Mesodermal cell (in vitro differentiated cells): ENCODE data around the gene SCIMP.
"Not testable (repeated sequence)": the region's sequence is repeated elsewhere in the genome, so short reads cannot be mapped to it uniquely, and the experiment has no call there.

Experiments
- H3K27ac ChIP-seq: 2 replicates; pipeline ENCODE4 v1.7.0; 2013; ENCODE audit warnings: mild to moderate bottlenecking, low read depth, low read length, moderate library complexity; ENCODE audit not compliant: severe bottlenecking
- H3K36me3 ChIP-seq: 2 replicates; pipeline ENCODE4 v1.7.1; 2013; ENCODE audit warnings: mild to moderate bottlenecking, low read length, moderate library complexity; ENCODE audit not compliant: control insufficient read depth, insufficient read depth
- H3K4me1 ChIP-seq: one replicate; pipeline ENCODE4 v1.7.1; 2013; ENCODE audit warnings: mild to moderate bottlenecking, low read length; ENCODE audit not compliant: insufficient read depth, control insufficient read depth, poor library complexity, severe bottlenecking
- H3K4me3 ChIP-seq: 2 replicates; pipeline ENCODE4 v1.7.0; 2013; ENCODE audit warnings: low read length, control low read depth, mild to moderate bottlenecking; ENCODE audit not compliant: insufficient read depth, poor library complexity, severe bottlenecking; ENCODE audit errors: extremely low read depth
- H3K9me3 ChIP-seq: 2 replicates; pipeline ENCODE4 v1.7.1; 2013; ENCODE audit warnings: mild to moderate bottlenecking, low read length, moderate library complexity; ENCODE audit not compliant: control insufficient read depth
- WGBS, 2 experiments: methylation state at CpG; one replicate each; pipeline ENCODE4 v1.1.5; 2013; ENCODE audit warnings: missing lambda C conversion rate in 2 of 2; ENCODE audit not compliant: insufficient coverage in 2 of 2; 5-methylcytosine and 5-hydroxymethylcytosine counted together

SCIMP gene

GRCh38 chr17:5260542-5260941, 25.9 kb upstream of the SCIMP start:
- Histone ChIP-seq H3K4me1 (no peaks in the 10 kb centered on the region), H3K9me3 (no peaks in the 10 kb centered on the region), H3K36me3 (no peaks in the 10 kb centered on the region), H3K4me3 (no peak overlapping the region), H3K27ac (no peak overlapping the region)
- WGBS, 2 experiments, result 88 to 100% methylated on average over 1 of the region's 1 CpG

GRCh38 chr17:5257124-5257523, 22.5 kb upstream of the SCIMP start:
- H3K4me3 ChIP-seq, result no peak overlapping the region
- 71% methylated on average over 2 of the region's 5 CpGs; no CpG with 5 or more reads in 1 of the 2 experiments for WGBS, 2 experiments
- H3K36me3 ChIP-seq, result no peaks in the 10 kb centered on the region
- H3K9me3 ChIP-seq, result no peaks in the 10 kb centered on the region
- H3K27ac ChIP-seq, result no peak overlapping the region
- H3K4me1 ChIP-seq, result peaks cover 7% of the 10 kb centered on the region

- no peaks in the 10 kb centered on the region for H3K9me3 ChIP-seq
- whole genome bisulfite sequencing, 2 experiments, result 89 to 90% methylated on average over 4 to 5 of the region's 5 CpGs
- peak overlapping the region; percentile 7 for H3K27ac ChIP-seq
- no peak overlapping the region for H3K4me3 ChIP-seq
- no peaks in the 10 kb centered on the region for H3K36me3 ChIP-seq
- H3K4me1 ChIP-seq, result peaks cover 7% of the 10 kb centered on the region
Measured at GRCh38 chr17:5254903-5255521, 20.4 kb upstream of the SCIMP start.

- Histone ChIP-seq H3K27ac (peak overlapping the region; percentile 7), H3K4me1 (peaks cover 7% of the 10 kb centered on the region), H3K4me3 (no peak overlapping the region), H3K9me3 (no peaks in the 10 kb centered on the region), H3K36me3 (no peaks in the 10 kb centered on the region)
- whole genome bisulfite sequencing, 2 experiments, result 81 to 95% methylated on average over 5 to 6 of the region's 7 CpGs
Measured at GRCh38 chr17:5254414-5254813, 19.8 kb upstream of the SCIMP start.

- H3K4me1 ChIP-seq, result no peaks in the 10 kb centered on the region
- H3K27ac ChIP-seq, result no peak overlapping the region
- 17% methylated on average over 1 of the region's 4 CpGs; no CpG with 5 or more reads in 1 of the 2 experiments for WGBS, 2 experiments
- H3K4me3 ChIP-seq, result no peak overlapping the region
- H3K36me3 ChIP-seq, result no peaks in the 10 kb centered on the region
- H3K9me3 ChIP-seq, result no peaks in the 10 kb centered on the region
Measured at GRCh38 chr17:5249615-5250014, 15.0 kb upstream of the SCIMP start.

- Histone ChIP-seq H3K4me3 (no peak overlapping the region), H3K27ac (peak overlapping the region; percentile 33), H3K9me3 (no peaks in the 10 kb centered on the region), H3K4me1 (no peaks in the 10 kb centered on the region), H3K36me3 (no peaks in the 10 kb centered on the region)
- WGBS, 2 experiments, result 55 to 56% methylated on average over 15 to 18 of the region's 22 CpGs
Measured at GRCh38 chr17:5248821-5249479, 14.3 kb upstream of the SCIMP start.

GRCh38 chr17:5247621-5248020, 13.0 kb upstream of the SCIMP start:
- WGBS, 2 experiments, result 97 to 100% methylated on average over 2 to 5 of the region's 8 CpGs
- Histone ChIP-seq H3K36me3 (no peaks in the 10 kb centered on the region), H3K27ac (no peak overlapping the region), H3K4me3 (no peak overlapping the region), H3K4me1 (no peaks in the 10 kb centered on the region), H3K9me3 (no peaks in the 10 kb centered on the region)

- Histone ChIP-seq H3K4me3 (no peak overlapping the region), H3K9me3 (no peaks in the 10 kb centered on the region), H3K36me3 (no peaks in the 10 kb centered on the region), H3K4me1 (no peaks in the 10 kb centered on the region), H3K27ac (no peak overlapping the region)
- WGBS, 2 experiments, result 83 to 94% methylated on average over 5 to 7 of the region's 10 CpGs
Measured at GRCh38 chr17:5241861-5242671, 7.4 kb upstream of the SCIMP start.

GRCh38 chr17:5239769-5240168, 5.1 kb upstream of the SCIMP start:
- H3K36me3 ChIP-seq, H3K27ac ChIP-seq, H3K4me1 ChIP-seq, H3K4me3 ChIP-seq, H3K9me3 ChIP-seq: not testable (repeated sequence)
- WGBS, 2 experiments, result 85 to 91% methylated on average over 6 to 7 of the region's 7 CpGs

- H3K4me3 ChIP-seq, result no peak overlapping the region
- no peaks in the 10 kb centered on the region for H3K4me1 ChIP-seq
- H3K9me3 ChIP-seq, result no peaks in the 10 kb centered on the region
- H3K27ac ChIP-seq, result no peak overlapping the region
- 64% methylated on average over 3 of the region's 4 CpGs for whole genome bisulfite sequencing, 2 experiments
- H3K36me3 ChIP-seq, result no peaks in the 10 kb centered on the region
Measured at GRCh38 chr17:5238333-5238732, 3.7 kb upstream of the SCIMP start.
